ENCODE measurements around the gene MATCAP1.

The MATCAP1 gene

GRCh38 chr16:67183627-67184452 is at the start of gene MATCAP1:
TSS of gene MATCAP1 (minus strand) at chr16:67183963. CDS start at chr16:67180610, 3,353 bp downstream.
- TF ChIP-seq CEBPB (IDR thresholded peaks at IDR 0.05) = no peak
- TF ChIP-seq EP300 (IDR thresholded peaks at IDR 0.05; ENCODE audit: borderline replicate concordance) = no peak
- TF ChIP-seq TEAD4 (IDR thresholded peaks at IDR 0.05) = no peak; the same call in 1 of the 2 replicates
- peak; percentile 67; the same call in 1 of the 2 replicates for TF ChIP-seq TAF1 (IDR thresholded peaks at IDR 0.05; ENCODE audit: low read depth)
- TF ChIP-seq YY1 (IDR thresholded peaks at IDR 0.05; ENCODE audit: low read depth) = no peak
- TF ChIP-seq EGR1 (IDR thresholded peaks at IDR 0.05) = peak; percentile 81
- TF ChIP-seq FOXM1 (IDR thresholded peaks at IDR 0.05; ENCODE audit: borderline replicate concordance, low read depth) = no peak
- peak; percentile 58; the same call in 1 of the 2 replicates for TF ChIP-seq MAX (IDR thresholded peaks at IDR 0.05)
- peak; percentile 80 for TF ChIP-seq CREB1 (IDR thresholded peaks at IDR 0.05; ENCODE audit: low read depth)
- no peak for TF ChIP-seq REST (IDR thresholded peaks at IDR 0.05; ENCODE audit: low read depth)
- peak; percentile 54 for TF ChIP-seq NFIC (IDR thresholded peaks at IDR 0.05)
- TF ChIP-seq USF1 (IDR thresholded peaks at IDR 0.05) = no peak
- 0 out of 2 replicates have a peak, but pooled peaks have one; percentile 32 for TF ChIP-seq TCF12 (IDR thresholded peaks at IDR 0.05; ENCODE audit: low read depth)
- peak; percentile 76; the same call in 1 of the 2 replicates for TF ChIP-seq ZBTB7A (IDR thresholded peaks at IDR 0.05; ENCODE audit: low read depth)
- TF ChIP-seq RAD21 (IDR thresholded peaks at IDR 0.05; ENCODE audit: low read depth) = no peak

GRCh38 chr16:67230809-67231660 is 47.3 kb upstream of the MATCAP1 start:
- TF ChIP-seq TAF1 (IDR thresholded peaks at IDR 0.05; ENCODE audit: low read depth) = no peak
- no peak for TF ChIP-seq EGR1 (IDR thresholded peaks at IDR 0.05)
- no peak for TF ChIP-seq TEAD4 (IDR thresholded peaks at IDR 0.05)
- no peak for TF ChIP-seq MAX (IDR thresholded peaks at IDR 0.05)
- no peak for TF ChIP-seq YY1 (IDR thresholded peaks at IDR 0.05; ENCODE audit: low read depth)
- no peak for TF ChIP-seq REST (IDR thresholded peaks at IDR 0.05; ENCODE audit: low read depth)
- no peak for TF ChIP-seq FOXM1 (IDR thresholded peaks at IDR 0.05; ENCODE audit: borderline replicate concordance, low read depth)
- TF ChIP-seq USF1 (IDR thresholded peaks at IDR 0.05) = no peak
- TF ChIP-seq TCF12 (IDR thresholded peaks at IDR 0.05; ENCODE audit: low read depth) = no peak
- TF ChIP-seq NFIC (IDR thresholded peaks at IDR 0.05) = no peak
- TF ChIP-seq CEBPB (IDR thresholded peaks at IDR 0.05) = no peak
- no peak for TF ChIP-seq ZBTB7A (IDR thresholded peaks at IDR 0.05; ENCODE audit: low read depth)
- TF ChIP-seq RAD21 (IDR thresholded peaks at IDR 0.05; ENCODE audit: low read depth) = no peak
- TF ChIP-seq EP300 (IDR thresholded peaks at IDR 0.05; ENCODE audit: borderline replicate concordance) = no peak

GRCh38 chr16:67229906-67230808 is 46.4 kb upstream of the MATCAP1 start:
- no peak for TF ChIP-seq YY1 (IDR thresholded peaks at IDR 0.05; ENCODE audit: low read depth)
- TF ChIP-seq EP300 (IDR thresholded peaks at IDR 0.05; ENCODE audit: borderline replicate concordance) = no peak
- TF ChIP-seq CREB1 (IDR thresholded peaks at IDR 0.05; ENCODE audit: low read depth) = no peak
- TF ChIP-seq TEAD4 (IDR thresholded peaks at IDR 0.05) = no peak
- no peak for TF ChIP-seq REST (IDR thresholded peaks at IDR 0.05; ENCODE audit: low read depth)
- TF ChIP-seq RAD21 (IDR thresholded peaks at IDR 0.05; ENCODE audit: low read depth) = no peak
- no peak for TF ChIP-seq MAX (IDR thresholded peaks at IDR 0.05)
- no peak for TF ChIP-seq TCF12 (IDR thresholded peaks at IDR 0.05; ENCODE audit: low read depth)
- TF ChIP-seq ZBTB7A (IDR thresholded peaks at IDR 0.05; ENCODE audit: low read depth) = no peak
- TF ChIP-seq USF1 (IDR thresholded peaks at IDR 0.05) = no peak
- TF ChIP-seq CEBPB (IDR thresholded peaks at IDR 0.05) = no peak
- no peak for TF ChIP-seq TAF1 (IDR thresholded peaks at IDR 0.05; ENCODE audit: low read depth)
- no peak for TF ChIP-seq NFIC (IDR thresholded peaks at IDR 0.05)
- no peak for TF ChIP-seq FOXM1 (IDR thresholded peaks at IDR 0.05; ENCODE audit: borderline replicate concordance, low read depth)
- TF ChIP-seq EGR1 (IDR thresholded peaks at IDR 0.05) = no peak

Data from Ishikawa (cell line).